Measurements from ENCODE around the gene NFRKB.

The NFRKB gene

DNA sequence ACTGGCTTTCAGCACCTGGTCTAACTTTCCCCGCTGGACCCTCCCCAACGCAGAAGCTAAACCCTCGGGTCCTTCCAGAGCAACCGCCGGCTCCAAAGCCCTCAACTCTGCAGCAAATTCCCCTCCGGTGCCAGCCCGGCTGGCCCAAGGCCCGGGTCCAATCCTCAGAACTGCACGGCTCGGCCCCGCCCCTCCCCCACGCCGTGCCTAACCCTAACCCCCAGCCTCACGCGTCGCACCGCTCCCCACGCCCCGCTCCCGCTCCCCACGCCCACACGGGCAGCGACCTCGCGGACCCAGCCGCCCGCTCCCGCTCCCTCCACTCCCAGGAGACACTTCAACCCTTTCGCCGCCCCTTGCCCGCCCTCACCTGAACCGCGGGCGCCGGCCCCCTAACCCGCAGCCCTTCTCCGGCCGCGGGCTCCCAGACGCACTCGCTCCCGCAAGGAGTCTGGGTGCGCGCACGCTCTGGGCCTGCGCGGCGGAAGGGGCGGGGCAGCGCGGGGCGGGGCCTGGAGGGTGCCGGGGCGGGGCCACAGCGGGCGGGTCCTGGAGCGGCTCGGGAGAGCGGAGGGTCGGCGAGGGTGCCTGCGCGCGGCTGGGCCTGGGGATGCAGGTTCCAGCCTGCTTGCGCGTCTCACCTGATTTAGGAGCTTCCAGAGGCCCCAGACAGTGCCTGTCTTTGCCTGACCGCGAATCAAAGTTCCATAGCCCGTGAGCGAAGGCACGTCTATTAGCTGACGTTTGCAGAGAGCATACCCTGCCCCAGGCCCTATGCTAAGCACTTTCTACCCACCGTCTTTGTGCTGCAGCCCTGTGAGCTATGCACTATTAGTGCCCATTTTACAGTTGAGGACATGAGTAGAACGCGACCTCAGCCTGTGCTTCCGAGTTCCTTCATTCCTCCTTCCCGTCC is at the start of gene NFRKB:
TSS of gene NFRKB (minus strand) at position 453 of the 916 bp plus-strand sequence. CDS start 2,729 bp downstream, outside the sequence.
- DNase-seq: peak; percentile 88 to 91

DNA sequence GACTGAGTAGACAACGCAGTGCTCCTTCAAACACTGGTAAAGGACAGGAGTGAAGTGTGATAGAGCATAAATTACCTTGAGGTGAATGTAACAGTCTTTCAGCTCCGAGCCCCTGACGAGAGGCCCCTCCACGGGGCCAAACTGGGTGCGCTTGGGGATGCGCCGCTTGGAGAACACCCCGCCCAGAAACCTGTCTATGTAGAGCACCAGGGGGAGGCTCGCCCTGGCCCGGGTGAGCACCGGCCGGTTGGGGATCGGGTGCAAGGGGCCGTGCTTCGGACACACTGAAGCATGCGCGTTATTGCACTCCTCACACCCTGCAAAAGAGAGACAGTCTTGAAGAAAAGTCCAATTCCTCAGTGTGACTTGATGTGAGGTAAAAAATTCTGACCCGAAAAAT is 49.3 kb upstream of the NFRKB start:
- no peak for DNase-seq

DNA sequence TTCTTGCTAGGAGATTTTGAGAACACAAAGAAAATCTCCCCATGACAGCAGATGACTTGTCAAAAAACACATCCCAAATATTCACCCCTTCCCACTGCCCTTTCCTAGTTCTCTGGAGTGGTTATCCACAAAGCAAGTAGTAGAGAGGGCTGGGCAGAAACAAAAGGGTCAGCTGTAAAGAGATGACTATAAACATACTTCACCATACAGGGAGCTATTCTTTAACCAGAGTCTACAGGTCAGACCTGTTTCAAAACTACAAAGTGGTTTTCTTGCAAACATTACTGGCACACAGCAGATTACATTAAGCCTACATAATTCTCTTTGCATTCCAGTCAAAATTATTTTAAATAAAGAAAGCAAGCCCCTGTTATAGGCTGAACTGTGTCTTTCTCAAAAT is 47.7 kb upstream of the NFRKB start:
- no peak for DNase-seq

DNA sequence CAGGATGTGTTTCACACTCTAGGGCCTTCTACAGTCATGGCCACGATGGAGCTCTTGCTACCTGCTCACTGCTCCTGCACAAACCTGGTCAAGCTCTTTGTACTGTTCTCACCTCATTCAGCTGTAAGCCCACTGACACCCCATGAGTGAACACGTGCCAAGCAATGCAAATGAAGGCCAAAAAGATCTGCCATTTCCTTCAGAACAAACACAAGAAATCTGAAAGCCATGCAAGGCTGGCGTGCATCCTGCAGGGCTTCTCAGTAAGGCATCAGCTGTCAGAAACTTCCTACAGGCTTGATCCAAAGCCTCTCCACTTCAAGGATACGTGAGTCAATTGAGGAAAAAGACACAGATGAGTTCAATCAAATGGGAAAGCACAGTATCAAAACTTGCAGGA is 44.1 kb upstream of the NFRKB start:
- no peak for DNase-seq

- DNase-seq: no peak
Observed at GRCh38 chr11:129938764-129939163, 43.4 kb upstream of the NFRKB start.

GRCh38 chr11:129937592-129938238 is 42.3 kb upstream of the NFRKB start:
- no peak for DNase-seq

DNA sequence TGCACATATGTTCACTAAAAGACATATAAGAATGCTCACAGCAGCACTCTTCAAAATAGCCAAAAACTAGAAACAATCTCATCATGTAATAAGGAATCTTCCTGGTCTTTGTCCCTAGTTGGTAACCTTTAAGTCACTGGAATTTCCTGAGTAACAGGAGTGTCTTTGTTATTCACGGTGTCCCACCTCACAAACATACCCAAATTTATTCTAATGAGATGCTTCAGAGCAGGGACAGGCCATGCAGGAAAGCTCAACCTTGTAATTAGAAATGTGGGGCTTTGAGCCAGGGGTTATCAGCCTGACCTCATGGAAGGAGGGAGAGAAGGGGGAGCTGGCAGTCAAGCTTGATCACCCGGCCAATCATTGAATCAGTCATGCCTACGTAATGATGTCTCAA is 40.3 kb upstream of the NFRKB start:
- DNase-seq: no peak

GRCh38 chr11:129933891-129934290 is 38.5 kb upstream of the NFRKB start:
- DNase-seq: no peak

DNA sequence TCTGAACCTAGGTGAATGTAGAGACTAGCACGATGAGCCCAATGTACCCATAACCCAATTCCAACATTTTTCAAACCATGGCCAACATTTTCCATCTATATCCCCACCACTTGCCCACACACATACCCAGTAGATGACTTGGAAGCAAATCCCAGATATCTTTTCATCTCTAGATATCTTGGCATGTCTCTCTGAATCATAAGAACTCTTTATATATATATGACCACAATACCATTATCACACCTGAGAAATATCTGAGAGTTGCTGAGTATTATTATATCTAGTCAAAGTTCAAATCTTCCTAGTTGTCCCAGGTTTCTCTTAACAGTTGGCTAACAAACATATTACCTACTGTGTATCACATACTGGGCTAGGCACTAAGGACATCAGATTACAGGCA is 37.9 kb upstream of the NFRKB start:
- DNase-seq: no peak

DNA sequence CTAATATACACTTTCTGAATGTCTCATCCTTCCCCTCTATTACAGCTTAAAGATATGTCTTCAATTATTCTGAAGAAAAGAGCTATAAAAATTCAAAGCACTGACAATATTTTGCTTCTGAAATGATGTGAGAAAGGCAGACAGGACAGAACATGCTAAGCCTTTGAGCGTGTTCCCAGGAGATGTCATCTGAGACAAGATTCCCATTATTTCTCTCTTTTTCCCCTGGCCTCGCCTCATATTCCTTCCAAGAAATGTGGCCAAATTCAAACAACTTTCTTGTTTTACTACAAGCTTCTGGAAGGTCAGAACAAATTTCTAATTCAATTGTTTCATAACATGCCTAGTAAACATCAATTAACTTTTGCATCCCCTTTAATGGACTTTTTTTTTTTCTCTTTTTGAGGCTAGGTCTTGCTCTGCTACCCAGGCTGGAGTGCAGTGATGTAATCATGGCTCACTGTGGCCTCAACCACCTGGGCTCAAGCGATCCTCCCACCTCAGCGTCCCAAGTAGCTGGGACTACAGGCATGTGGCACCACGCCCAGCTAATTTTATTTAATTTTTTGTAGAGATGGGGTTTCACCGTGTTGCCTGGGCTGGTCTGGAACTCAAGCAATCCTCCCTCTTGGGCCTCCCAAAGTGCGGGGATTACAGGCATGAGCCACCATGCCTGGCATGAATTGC is 37.1 kb upstream of the NFRKB start:
- no peak for DNase-seq

DNA sequence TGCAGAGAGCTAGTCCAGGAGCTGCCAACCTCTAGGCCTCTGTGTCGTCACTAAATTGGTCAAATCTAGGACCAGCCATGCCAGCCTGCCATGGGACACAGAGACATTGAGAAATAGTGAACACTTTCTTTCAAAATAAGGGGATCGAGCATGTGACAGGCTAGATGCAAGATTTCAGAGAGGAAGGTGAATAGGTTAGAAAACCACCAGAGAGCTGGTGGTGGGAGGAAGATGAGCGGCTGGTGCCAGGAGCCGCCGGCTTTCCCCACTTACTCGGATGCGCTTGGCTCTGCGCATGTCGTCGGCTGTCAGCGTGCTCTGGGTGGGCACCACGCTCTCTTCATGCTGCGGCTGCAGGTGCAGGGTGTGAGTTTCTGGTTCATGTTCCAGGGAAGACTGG is 35.4 kb upstream of the NFRKB start:
- no peak for DNase-seq

- DNase-seq: no peak
Observed at GRCh38 chr11:129930296-129930695, 34.9 kb upstream of the NFRKB start.

- DNase-seq: no peak
Observed at GRCh38 chr11:129929721-129930120, 34.3 kb upstream of the NFRKB start.

DNA sequence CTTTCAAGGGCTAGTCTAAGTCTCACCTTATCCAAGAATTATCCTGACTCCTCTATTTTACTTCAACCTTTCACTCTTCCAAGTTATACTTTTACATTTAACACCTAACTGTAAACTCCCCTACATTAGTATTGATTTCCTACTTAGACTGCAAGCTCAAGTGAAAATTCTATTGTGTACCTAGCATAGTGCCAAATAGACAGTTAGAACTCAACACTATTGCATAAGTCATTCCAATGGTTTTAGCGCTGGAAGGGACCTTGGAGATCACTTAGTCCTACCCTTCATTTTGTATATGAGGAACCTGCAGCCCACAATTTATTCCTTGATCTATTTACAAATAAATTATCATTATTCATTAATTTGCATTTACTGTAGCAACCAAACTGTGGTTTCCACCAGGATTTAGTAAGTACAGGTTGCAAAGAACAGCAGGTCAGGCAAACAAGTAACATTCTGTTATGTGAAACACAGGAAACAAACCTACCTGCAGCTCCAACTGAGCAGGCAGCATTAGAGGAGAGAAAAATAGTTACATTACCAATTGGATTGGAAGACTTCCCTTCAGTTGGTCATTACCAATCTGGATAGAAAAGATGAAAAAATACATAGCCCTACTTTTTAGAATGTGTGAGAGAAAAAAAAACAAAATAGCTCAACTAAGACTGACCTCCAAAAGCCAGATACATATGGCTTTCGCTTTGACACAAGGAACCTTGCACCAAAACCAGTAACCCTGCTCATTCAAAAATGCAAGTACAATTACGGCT is 33.7 kb upstream of the NFRKB start:
- DNase-seq: no peak

GRCh38 chr11:129922674-129923073 is 27.3 kb upstream of the NFRKB start:
- no peak for DNase-seq

- no peak for DNase-seq
Observed at GRCh38 chr11:129918361-129918760, 23.0 kb upstream of the NFRKB start.

DNA sequence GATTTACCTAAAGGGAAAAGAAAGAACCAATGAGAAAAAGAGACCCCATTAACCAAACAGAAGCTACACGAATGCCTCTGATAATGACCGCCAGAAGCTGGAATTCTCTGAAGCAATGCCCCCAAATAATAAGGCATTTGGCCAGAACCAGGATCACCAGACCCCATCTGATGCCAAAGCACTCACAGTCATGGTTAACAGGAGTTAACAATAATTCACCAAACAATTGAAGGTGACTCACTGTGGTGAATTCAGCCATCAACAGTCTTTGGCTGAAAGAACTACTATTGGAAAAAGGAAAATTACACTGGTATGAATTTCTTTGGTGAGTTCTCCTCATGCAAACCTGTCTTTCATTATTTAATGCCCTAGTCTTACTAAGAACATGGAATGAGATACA is 21.9 kb upstream of the NFRKB start:
- no peak for DNase-seq

DNA sequence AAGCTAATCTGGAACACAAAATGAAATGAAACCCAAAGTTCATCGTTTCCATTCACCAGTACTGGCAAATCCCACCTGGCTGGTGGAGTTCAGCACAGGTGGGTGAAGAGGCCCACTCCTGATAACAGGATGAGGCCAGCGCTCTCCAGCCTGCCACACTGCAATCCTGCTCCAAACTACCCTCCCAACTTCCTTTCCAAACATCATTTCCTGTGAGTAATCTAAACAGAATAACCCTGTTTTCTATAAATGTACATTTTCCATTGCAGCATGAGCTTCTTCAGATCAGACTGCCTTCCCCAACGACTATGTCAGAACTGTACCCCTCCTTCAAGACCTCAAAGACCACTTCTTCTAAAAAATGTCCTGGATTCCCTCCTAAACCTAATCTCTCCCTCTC is 15.9 kb upstream of the NFRKB start:
- DNase-seq: no peak

DNA sequence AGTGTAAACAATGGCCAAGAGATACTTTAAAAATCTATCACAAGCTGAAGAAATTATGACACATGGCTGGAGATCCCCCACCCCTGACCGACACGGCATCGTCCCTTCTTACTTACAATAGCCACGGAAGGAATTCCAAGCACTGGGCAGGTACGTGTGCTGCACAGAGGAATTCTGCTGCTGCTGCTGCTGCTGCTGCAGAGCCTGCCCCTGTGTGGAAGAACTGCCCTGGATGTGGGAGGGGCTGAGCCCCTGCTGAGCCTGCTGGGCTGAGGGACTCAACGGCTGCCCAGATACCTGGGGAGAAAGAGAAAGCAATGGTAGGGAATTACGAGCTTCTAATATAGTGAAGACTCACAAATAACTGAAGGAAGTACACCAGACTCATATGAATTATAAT is 15.0 kb upstream of the NFRKB start:
- no peak for DNase-seq

- no peak for DNase-seq
Observed at GRCh38 chr11:129905402-129905801, 10.0 kb upstream of the NFRKB start.

- no peak for DNase-seq
Observed at GRCh38 chr11:129896062-129896461, 684 bp upstream of the NFRKB start.

GRCh38 chr11:129894278-129895125 is 876 bp downstream of the NFRKB start:
- DNase-seq: peak in 1 of 2 donors; percentile 20
